Mesenchymal stem cell (in vitro differentiated cells and primary cell): Measurements from ENCODE around the gene RCL1.

Experiments used
- DNase-seq: peaks from one replicate; pipeline ENCODE4 v3.0.0-alpha.2; 2013
- H2AFZ ChIP-seq: one replicate; pipeline ENCODE4 v1.6.1; 2013; ENCODE audit warnings: low read depth, mild to moderate bottlenecking, control low read depth, inconsistent platforms, low read length, moderate library complexity
- H2AK5ac ChIP-seq: 2 replicates; pipeline ENCODE4 v1.6.1; 2013; ENCODE audit warnings: low read length, moderate library complexity, mild to moderate bottlenecking, inconsistent platforms; ENCODE audit not compliant: severe bottlenecking
- H2BK120ac ChIP-seq: one replicate; pipeline ENCODE4 v1.6.1; 2013; ENCODE audit warnings: low read depth, mild to moderate bottlenecking, inconsistent platforms, low read length, moderate library complexity
- H2BK12ac ChIP-seq, 2 experiments: one replicate each; pipeline ENCODE4 v1.6.1; 2013; ENCODE audit warnings: inconsistent platforms in 2 of 2, low read length in 2 of 2, mild to moderate bottlenecking in 2 of 2, moderate library complexity in 2 of 2, control low read depth in 1 of 2
- H2BK15ac ChIP-seq: one replicate; pipeline ENCODE4 v1.6.1; 2013; ENCODE audit warnings: mild to moderate bottlenecking, low read depth, inconsistent platforms; ENCODE audit not compliant: poor library complexity, severe bottlenecking
- H2BK5ac ChIP-seq: 2 replicates; pipeline ENCODE4 v1.6.1; 2013; ENCODE audit warnings: low read depth, mild to moderate bottlenecking, low read length, control low read depth, inconsistent platforms; ENCODE audit not compliant: poor library complexity, severe bottlenecking
- H3K14ac ChIP-seq, 2 experiments: one replicate each; pipeline ENCODE4 v1.6.1; 2013; ENCODE audit warnings: inconsistent platforms in 2 of 2, low read length in 2 of 2, control low read depth in 1 of 2, mild to moderate bottlenecking in 1 of 2, moderate library complexity in 1 of 2
- H3K18ac ChIP-seq, 2 experiments: one replicate each; pipeline ENCODE4 v1.6.1; 2013; ENCODE audit warnings: inconsistent platforms in 2 of 2, low read length in 2 of 2, control low read depth in 1 of 2, low read depth in 1 of 2, mild to moderate bottlenecking in 1 of 2
- H3K23ac ChIP-seq, 2 experiments: one replicate each; pipeline ENCODE4 v1.6.1; 2013; ENCODE audit warnings: inconsistent platforms in 2 of 2, low read length in 2 of 2, mild to moderate bottlenecking in 2 of 2, moderate library complexity in 2 of 2, control low read depth in 1 of 2
- H3K27ac ChIP-seq: 2 replicates; pipeline ENCODE4 v1.5.1; 2013; ENCODE audit warnings: mild to moderate bottlenecking, moderate library complexity, low read length, control low read depth, inconsistent platforms; ENCODE audit not compliant: poor library complexity, severe bottlenecking
- H3K27me3 ChIP-seq, 2 experiments: 2 replicates each; pipeline versions ENCODE4 v1.6.1 to v1.7.0; 2013; ENCODE audit warnings: low read length in 2 of 2, mild to moderate bottlenecking in 2 of 2, moderate library complexity in 2 of 2, control low read depth in 1 of 2, inconsistent platforms in 1 of 2; ENCODE audit not compliant: control insufficient read depth in 1 of 2, insufficient read depth in 1 of 2
- H3K36me3 ChIP-seq, 2 experiments: 2 replicates each; pipeline versions ENCODE4 v1.6.1 to v1.7.0; 2013; ENCODE audit warnings: low read length in 2 of 2, control low read depth in 1 of 2, inconsistent platforms in 1 of 2, low read depth in 1 of 2, mild to moderate bottlenecking in 1 of 2; ENCODE audit not compliant: insufficient read depth in 2 of 2, control insufficient read depth in 1 of 2
- H3K4ac ChIP-seq, 2 experiments: one replicate each; pipeline ENCODE4 v1.6.1; 2013; ENCODE audit warnings: inconsistent platforms in 2 of 2, low read length in 2 of 2, mild to moderate bottlenecking in 2 of 2, moderate library complexity in 2 of 2, control low read depth in 1 of 2, low read depth in 1 of 2
- H3K4me1 ChIP-seq: 2 replicates; pipeline ENCODE4 v1.6.1; 2013; ENCODE audit warnings: low read depth, low read length, control low read depth; ENCODE audit not compliant: control insufficient read depth, insufficient read depth
- H3K4me2 ChIP-seq: 2 replicates; pipeline ENCODE4 v1.6.1; 2013; ENCODE audit warnings: low read length, mild to moderate bottlenecking, inconsistent platforms; ENCODE audit not compliant: poor library complexity, severe bottlenecking
- H3K4me3 ChIP-seq, 2 experiments: 2 replicates each; pipeline versions ENCODE4 v1.5.1 to v1.7.0; 2013; ENCODE audit warnings: low read length in 2 of 2, mild to moderate bottlenecking in 2 of 2, control low read depth in 1 of 2, low read depth in 1 of 2; ENCODE audit not compliant: insufficient read depth in 1 of 2
- H3K79me1 ChIP-seq: replicated peaks from 2 replicates; pipeline ENCODE4 v1.6.1; 2013; ENCODE audit warnings: mild to moderate bottlenecking, control low read depth, low read length, inconsistent platforms; ENCODE audit not compliant: poor library complexity, severe bottlenecking
- H3K9ac ChIP-seq: 2 replicates; pipeline ENCODE4 v1.7.0; 2013; ENCODE audit warnings: mild to moderate bottlenecking, low read length, moderate library complexity
- H3K9me3 ChIP-seq: 2 replicates; pipeline ENCODE4 v1.7.0; 2013; ENCODE audit warnings: mild to moderate bottlenecking, low read length; ENCODE audit not compliant: control insufficient read depth
- H4K8ac ChIP-seq: one replicate; pipeline ENCODE4 v1.6.1; 2013; ENCODE audit warnings: inconsistent platforms, mild to moderate bottlenecking, low read length, moderate library complexity
- H4K91ac ChIP-seq: one replicate; pipeline ENCODE4 v1.6.1; 2013; ENCODE audit warnings: mild to moderate bottlenecking, low read length, inconsistent platforms
- WGBS: methylation state at CpG from one replicate; pipeline ENCODE4 v1.1.7; 2013; ENCODE audit warnings: mixed read lengths; 5-methylcytosine and 5-hydroxymethylcytosine counted together

The RCL1 gene

DNA sequence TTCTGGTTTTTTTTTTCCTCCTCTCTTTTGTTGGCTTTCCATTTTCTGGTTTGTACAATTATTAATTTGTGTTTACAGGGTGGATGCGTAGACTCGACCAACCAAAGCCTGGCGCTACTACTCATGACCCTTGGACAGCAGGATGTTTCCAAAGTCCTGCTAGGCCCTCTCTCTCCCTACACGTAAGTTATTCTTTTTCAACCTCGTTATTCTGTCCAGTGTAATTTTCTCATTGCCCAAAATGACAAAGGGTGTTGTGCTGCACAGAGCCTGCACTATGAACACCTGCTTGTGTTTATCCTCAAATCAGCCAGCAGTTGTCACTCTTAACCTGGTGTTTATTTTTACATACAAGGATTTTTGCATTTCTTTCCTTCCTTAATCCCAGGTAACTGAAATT is 56.6 kb downstream of the RCL1 start:
- WGBS, result 94% methylated on average over 5 of the region's 5 CpGs
- Histone ChIP-seq H2BK5ac (no peak overlapping the region), H3K4me2 (no peak overlapping the region), H3K9ac (no peak overlapping the region), H3K23ac (no peak overlapping the region), H3K27me3 (no peaks in the 10 kb centered on the region), H3K4ac (no peak overlapping the region), H3K36me3 (peaks cover 22 to 52% of the 10 kb centered on the region in 2 experiments), H2BK120ac (no peak overlapping the region), H2BK12ac (no peak overlapping the region), H3K18ac (no peak overlapping the region), H3K27ac (no peak overlapping the region), H3K9me3 (no peaks in the 10 kb centered on the region), H4K91ac (no peak overlapping the region), H2AK5ac (no peak overlapping the region), H3K4me1 (peaks cover 3% of the 10 kb centered on the region), H3K4me3 (no peak overlapping the region), H3K14ac (no peak overlapping the region), H4K8ac (no peak overlapping the region), H3K79me1 (peaks cover 3% of the 10 kb centered on the region), H2BK15ac (no peak overlapping the region), H2AFZ (no peak overlapping the region)
- DNase-seq, result no peak

DNA sequence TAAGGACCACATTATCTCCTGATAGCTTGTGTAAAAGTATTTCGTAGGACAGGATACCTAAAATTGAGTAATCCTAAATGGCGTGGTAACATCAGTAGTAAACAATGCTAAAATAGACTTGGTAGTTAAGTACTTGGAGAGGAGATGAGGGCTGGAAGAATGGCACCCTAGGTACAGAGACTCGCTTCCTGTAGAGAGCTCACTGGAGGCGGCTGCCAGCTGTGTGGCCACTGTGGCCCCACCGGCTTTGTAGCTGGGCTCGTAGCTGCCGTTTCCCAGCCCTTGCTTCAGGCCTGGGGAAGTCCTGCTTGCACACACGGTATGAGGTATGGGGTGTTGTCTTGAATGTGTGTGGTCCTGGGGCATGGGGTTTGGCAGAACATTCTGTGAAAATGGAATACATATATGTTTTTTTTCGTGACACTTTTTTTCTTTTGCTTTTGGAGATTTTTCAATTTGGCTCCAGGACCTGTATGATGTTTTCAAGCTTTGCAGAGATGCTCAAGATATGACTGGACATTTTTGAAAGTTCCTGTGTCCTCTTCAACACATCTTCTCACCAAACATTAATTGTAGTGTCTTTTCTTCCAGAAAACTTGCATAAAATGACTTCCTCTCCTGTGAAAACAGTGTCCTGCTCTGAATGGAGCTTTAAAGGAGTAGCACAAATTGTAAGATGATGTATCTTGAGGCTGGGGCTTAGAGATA is 58.0 kb downstream of the RCL1 start:
- H3K14ac ChIP-seq, result no peak overlapping the region
- H3K27me3 ChIP-seq, result no peaks in the 10 kb centered on the region
- H3K4me1 ChIP-seq, result peaks cover 9% of the 10 kb centered on the region
- H2BK15ac ChIP-seq, result no peak overlapping the region
- H2AFZ ChIP-seq, result no peak overlapping the region
- no peak overlapping the region for H2BK12ac ChIP-seq
- no peaks in the 10 kb centered on the region for H3K9me3 ChIP-seq
- no peak overlapping the region for H3K4me3 ChIP-seq
- peaks cover 19 to 38% of the 10 kb centered on the region in 2 experiments for H3K36me3 ChIP-seq
- H2AK5ac ChIP-seq, result no peak overlapping the region
- no peak overlapping the region for H2BK5ac ChIP-seq
- H3K4ac ChIP-seq, result no peak overlapping the region
- no peak overlapping the region for H2BK120ac ChIP-seq
- no peak overlapping the region for H3K4me2 ChIP-seq
- H3K18ac ChIP-seq, result no peak overlapping the region
- H4K8ac ChIP-seq, result no peak overlapping the region
- DNase-seq, result no peak
- no peak overlapping the region for H3K9ac ChIP-seq
- no peak overlapping the region for H4K91ac ChIP-seq
- WGBS, result 90% methylated on average over 9 of the region's 9 CpGs
- peaks cover 4% of the 10 kb centered on the region for H3K79me1 ChIP-seq
- H3K23ac ChIP-seq, result no peak overlapping the region
- H3K27ac ChIP-seq, result no peak overlapping the region

DNA sequence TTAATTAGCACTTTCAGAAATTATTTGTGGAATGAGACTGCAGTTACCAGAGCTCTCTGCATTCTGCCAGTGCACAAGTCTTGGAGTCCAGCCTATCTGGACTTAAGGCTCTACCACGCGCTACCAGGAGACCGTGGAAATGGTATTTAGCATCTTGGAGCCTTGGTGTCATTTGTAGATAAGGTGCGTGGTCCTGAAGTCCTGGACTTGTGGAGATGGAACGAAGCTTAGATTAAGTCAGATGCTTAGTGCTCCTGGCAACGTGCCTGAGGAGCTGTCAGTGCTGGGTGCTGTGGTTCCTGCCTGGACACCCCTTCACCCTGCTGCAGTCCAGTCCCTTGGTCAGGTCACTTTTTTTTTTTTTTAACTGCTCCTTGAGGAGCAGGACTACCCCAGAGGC is 59.7 kb downstream of the RCL1 start:
- 97% methylated on average over 6 of the region's 6 CpGs for WGBS

DNA sequence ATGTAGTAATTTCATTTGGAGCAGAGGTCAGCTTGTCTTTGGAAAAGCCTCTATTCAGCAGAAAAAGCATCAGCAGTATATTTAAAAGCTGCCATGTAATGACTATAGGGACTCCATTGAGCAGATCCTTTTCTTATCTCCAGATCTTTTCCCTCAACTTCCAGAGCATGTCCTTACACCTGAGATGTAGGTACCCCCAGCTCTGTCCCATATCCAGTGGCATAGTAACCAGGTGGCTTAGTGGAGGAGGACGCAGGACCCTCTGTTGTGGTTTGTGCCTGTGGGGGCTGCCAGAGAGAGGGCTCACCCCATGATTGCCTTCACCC is 61.5 kb downstream of the RCL1 start:
- peaks cover 13% of the 10 kb centered on the region for H3K4me1 ChIP-seq
- no peaks in the 10 kb centered on the region for H3K27me3 ChIP-seq
- H4K8ac ChIP-seq, result peak overlapping the region; percentile 7
- no CpG with 5 or more reads among the region's 1 CpG for WGBS
- peak overlapping the region; percentile 4 for H2AK5ac ChIP-seq
- no peak overlapping the region for H2BK15ac ChIP-seq
- H3K9ac ChIP-seq, result no peak overlapping the region
- no peak overlapping the region for H2BK5ac ChIP-seq
- no peak for DNase-seq
- H3K4me2 ChIP-seq, result no peak overlapping the region
- no peaks in the 10 kb centered on the region for H3K9me3 ChIP-seq
- peak overlapping the region in 1 of 2 experiments; percentile 89 for H3K14ac ChIP-seq
- H3K27ac ChIP-seq, result no peak overlapping the region
- H3K4ac ChIP-seq, result peak overlapping the region in 1 of 2 experiments; percentile 28
- H2AFZ ChIP-seq, result no peak overlapping the region
- H3K23ac ChIP-seq, result no peak overlapping the region
- no peak overlapping the region for H2BK12ac ChIP-seq
- peaks cover 4% of the 10 kb centered on the region for H3K79me1 ChIP-seq
- H3K18ac ChIP-seq, result peak overlapping the region in 1 of 2 experiments; percentile 54
- peaks cover 19 to 44% of the 10 kb centered on the region in 2 experiments for H3K36me3 ChIP-seq
- H3K4me3 ChIP-seq, result no peak overlapping the region
- H2BK120ac ChIP-seq, result no peak overlapping the region
- no peak overlapping the region for H4K91ac ChIP-seq

More for the DNA sequence above, 59.7 kb downstream of the RCL1 start:
- Histone ChIP-seq H2BK5ac (no peak overlapping the region), H2AFZ (no peak overlapping the region), H2AK5ac (no peak overlapping the region), H2BK120ac (no peak overlapping the region), H3K4ac (no peak overlapping the region), H3K79me1 (peaks cover 4% of the 10 kb centered on the region), H3K4me2 (no peak overlapping the region), H3K36me3 (peaks cover 19 to 38% of the 10 kb centered on the region in 2 experiments), H3K18ac (no peak overlapping the region), H3K23ac (no peak overlapping the region), H3K14ac (no peak overlapping the region), H3K9me3 (no peaks in the 10 kb centered on the region), H3K4me1 (peaks cover 13% of the 10 kb centered on the region), H2BK15ac (no peak overlapping the region), H3K27me3 (no peaks in the 10 kb centered on the region), H4K91ac (no peak overlapping the region), H3K27ac (no peak overlapping the region), H4K8ac (no peak overlapping the region), H2BK12ac (no peak overlapping the region), H3K4me3 (no peak overlapping the region), H3K9ac (no peak overlapping the region)
- DNase-seq, result no peak
